Kidney (tissue), 14 donors: ENCODE measurements around the gene ADGRL1. TPM values are rescaled to one million over a fixed set of nuclear protein-coding genes. Genes with fewer than 3 reads are reported as not detected.
A peak's percentile ranks its signal among the peaks of the same experiment; 100 is the strongest.

Experiments used
- DNase-seq, 5 donors: peaks; one replicate each; pipeline ENCODE4 v3.0.0-alpha.2; 2013 to 2020
- FAIRE-seq: peaks from 2 replicates; lab custom pipeline; 2012; peaks lifted over from hg19 to GRCh38; lab: Jason Lieb, UNC
- H3K27ac ChIP-seq, 2 donors: one replicate each; pipeline ENCODE4 v1.7.0; 2013; ENCODE audit warnings: low read depth in 2 of 2, low read length in 2 of 2, inconsistent platforms in 1 of 2
- H3K27me3 ChIP-seq: one replicate; pipeline ENCODE4 v1.7.1; 2013; ENCODE audit warnings: low read length, inconsistent platforms; ENCODE audit not compliant: control insufficient read depth, insufficient read depth
- H3K36me3 ChIP-seq, 3 donors: one replicate each; pipeline versions ENCODE4 v1.7.0 to v1.7.1; 2013; ENCODE audit warnings: low read length in 3 of 3, control low read depth in 1 of 3, inconsistent platforms in 1 of 3; ENCODE audit not compliant: insufficient read depth in 3 of 3, control insufficient read depth in 2 of 3
- H3K4me1 ChIP-seq, 3 donors: one replicate each; pipeline versions ENCODE4 v1.7.0 to v1.7.1; 2013; ENCODE audit warnings: low read length in 3 of 3, inconsistent platforms in 1 of 3, low read depth in 1 of 3; ENCODE audit not compliant: control insufficient read depth in 2 of 3, insufficient read depth in 2 of 3
- H3K4me3 ChIP-seq, 3 donors: one replicate each; pipeline versions ENCODE4 v1.7.0 to v1.8.1; 2013; ENCODE audit warnings: low read length in 3 of 3, control low read depth in 1 of 3, inconsistent platforms in 1 of 3
- H3K9ac ChIP-seq, 3 donors: one replicate each; pipeline versions ENCODE4 v1.7.0 to v1.7.1; 2013; ENCODE audit warnings: low read length in 3 of 3, control low read depth in 1 of 3, inconsistent platforms in 1 of 3
- H3K9me3 ChIP-seq, 3 donors: one replicate each; pipeline versions ENCODE4 v1.7.0 to v1.7.1; 2013; ENCODE audit warnings: low read length in 3 of 3, control low read depth in 1 of 3, inconsistent platforms in 1 of 3; ENCODE audit not compliant: control insufficient read depth in 2 of 3, insufficient read depth in 1 of 3
- CTCF ChIP-seq: IDR thresholded peaks from 3 replicates; pipeline ENCODE4 v1.5.1; 2012; ENCODE audit warnings: mild to moderate bottlenecking, moderate library complexity, borderline replicate concordance; ENCODE audit not compliant: insufficient read depth; ENCODE audit errors: extremely low read depth
- intact Hi-C: fragments of 100-400 bp; cut with DNase I; formaldehyde crosslinking; loops from one replicate; pipeline ENCODE4 v1.11.1; 2022
- polyA plus RNA-seq: library from polyadenylated mRNA; stranded (reverse); fragments of 350-450 nt; fragmentation: Illumina TruSeq; extraction: RNeasy Lipid Tissue Mini Kit (QIAGEN cat#74804); gene quantifications from one replicate; pipeline ENCODE4 v1.2.3, GENCODE V29; 2014; ENCODE audit warnings: low read depth, low replicate concordance; ENCODE audit not compliant: insufficient read depth
- total RNA-seq: library from RNA; stranded (reverse); fragmentation: NEBNext Ultra II Directional; extraction: Animal tissue kit (Norgen Biotek cat#: 25700); gene quantifications from one replicate; pipeline ENCODE4 v1.2.1, GENCODE V29; 2021
- donor health status: control.
- donor health status: control.
- donor health status: control.
- donor health status: control.
- donor health status: control.
- donor health status: DM: yes; HTN: yes; CAD: no.
- donor health status: Normal renal cell carcinoma (clear cell type).

The ADGRL1 gene
- total and polyA plus RNA-seq, 2 donors from 2014 or later, result 6.3 to 30.2 TPM

- DNase-seq (no peak), FAIRE-seq (no peak)
- peaks cover 0 to 39% (median 27%) of the 10 kb centered on the region in 3 donors for H3K4me1 ChIP-seq
- H3K9me3 ChIP-seq, result no peaks in the 10 kb centered on the region
- H3K27ac ChIP-seq, result peak overlapping the region; percentile 78 to 80
- intact Hi-C loops, result no loop called here
- TF ChIP-seq CTCF, result no peak
- peak overlapping the region in 1 of 3 donors; percentile 58 for H3K9ac ChIP-seq
- no peaks in the 10 kb centered on the region for H3K27me3 ChIP-seq
- H3K36me3 ChIP-seq, result no peaks in the 10 kb centered on the region
- H3K4me3 ChIP-seq, result no peak overlapping the region
These were observed 92.1 kb downstream of the ADGRL1 start for GRCh38 chr19:14113762-14114414.

GRCh38 chr19:14112809-14113385 lies 93.1 kb downstream of the ADGRL1 start:
- FAIRE-seq, result no peak
- H3K9me3 ChIP-seq, result no peaks in the 10 kb centered on the region
- peaks cover 0 to 2% (median 0%) of the 10 kb centered on the region in 3 donors for H3K36me3 ChIP-seq
- peak overlapping the region in 1 of 3 donors; percentile 58 for H3K9ac ChIP-seq
- peak overlapping the region; percentile 78 to 80 for H3K27ac ChIP-seq
- intact Hi-C loops, result no loop called here
- peaks cover 0 to 34% (median 20%) of the 10 kb centered on the region in 3 donors for H3K4me1 ChIP-seq
- DNase-seq, result peak in 2 of 5 donors; percentile 72 to 84
- no peaks in the 10 kb centered on the region for H3K27me3 ChIP-seq
- H3K4me3 ChIP-seq, result peak overlapping the region in 1 of 3 donors; percentile 13
- no peak for TF ChIP-seq CTCF

DNA sequence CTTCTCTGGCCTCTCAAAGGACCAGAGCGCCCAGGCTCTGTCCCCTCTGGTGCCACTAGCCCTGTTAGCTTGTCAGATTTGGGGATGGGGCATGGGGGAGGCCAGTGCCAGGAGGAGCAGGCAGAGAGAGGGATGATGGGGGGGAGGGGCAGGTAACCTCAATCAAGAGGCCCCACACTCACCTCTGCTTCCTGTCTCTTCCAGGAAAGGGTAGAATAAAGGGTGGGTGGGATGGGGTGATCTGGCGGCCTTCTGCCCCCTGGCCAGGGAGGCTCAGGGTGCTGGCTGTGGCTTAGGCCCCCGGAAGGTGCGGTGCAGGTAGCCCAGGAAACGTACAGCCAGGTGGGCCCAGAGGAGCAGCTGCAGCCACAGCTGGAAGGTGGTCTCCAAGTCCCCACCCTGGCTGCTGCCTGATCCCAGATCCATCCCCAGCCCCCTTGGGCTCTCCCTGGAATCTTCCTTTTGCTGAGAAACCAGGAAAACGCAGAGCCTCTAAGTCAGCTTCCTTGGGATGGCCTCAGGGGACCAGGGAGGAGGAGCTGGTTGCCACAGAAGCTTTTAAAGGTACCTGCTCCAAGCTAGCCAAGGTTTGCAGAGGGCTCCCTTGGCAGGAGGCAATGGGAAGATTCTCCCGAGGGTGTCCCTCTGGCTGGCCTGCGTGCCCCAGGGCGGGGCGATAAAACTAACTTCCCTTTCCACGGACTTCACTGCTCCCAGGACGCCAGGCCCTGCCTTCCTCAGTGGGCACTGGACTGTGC lies 93.7 kb downstream of the ADGRL1 start:
- Histone ChIP-seq H3K27ac (peak overlapping the region; percentile 30 to 80), H3K4me3 (peak overlapping the region in 1 of 3 donors; percentile 13), H3K4me1 (peaks cover 0 to 35% (median 20%) of the 10 kb centered on the region in 3 donors), H3K9ac (peak overlapping the region in 2 of 3 donors; percentile 31 to 58), H3K27me3 (no peaks in the 10 kb centered on the region), H3K36me3 (peaks cover 0 to 2% (median 0%) of the 10 kb centered on the region in 3 donors), H3K9me3 (no peaks in the 10 kb centered on the region)
- FAIRE-seq, result no peak
- intact Hi-C loops, result no loop called here
- no peak for TF ChIP-seq CTCF
- DNase-seq, result no peak
